Dermis blood vessel endothelial cell (primary cell): ENCODE results near the gene TSNAXIP1. TPM values are rescaled to one million over a fixed set of nuclear protein-coding genes. Genes with fewer than 3 reads are reported as not detected.

Experiments
- DNase-seq: peaks from one replicate; pipeline ENCODE4 v3.0.0; 2010
- total RNA-seq: library from RNA; depleted of rRNA; stranded (reverse); fragments of >200 nt; gene quantifications from 2 replicates; pipeline ENCODE4 v1.2.3, GENCODE V29; 2014

TSNAXIP1 gene
- total RNA-seq, 1 donor from 2014 or later: 0.85 TPM

DNA sequence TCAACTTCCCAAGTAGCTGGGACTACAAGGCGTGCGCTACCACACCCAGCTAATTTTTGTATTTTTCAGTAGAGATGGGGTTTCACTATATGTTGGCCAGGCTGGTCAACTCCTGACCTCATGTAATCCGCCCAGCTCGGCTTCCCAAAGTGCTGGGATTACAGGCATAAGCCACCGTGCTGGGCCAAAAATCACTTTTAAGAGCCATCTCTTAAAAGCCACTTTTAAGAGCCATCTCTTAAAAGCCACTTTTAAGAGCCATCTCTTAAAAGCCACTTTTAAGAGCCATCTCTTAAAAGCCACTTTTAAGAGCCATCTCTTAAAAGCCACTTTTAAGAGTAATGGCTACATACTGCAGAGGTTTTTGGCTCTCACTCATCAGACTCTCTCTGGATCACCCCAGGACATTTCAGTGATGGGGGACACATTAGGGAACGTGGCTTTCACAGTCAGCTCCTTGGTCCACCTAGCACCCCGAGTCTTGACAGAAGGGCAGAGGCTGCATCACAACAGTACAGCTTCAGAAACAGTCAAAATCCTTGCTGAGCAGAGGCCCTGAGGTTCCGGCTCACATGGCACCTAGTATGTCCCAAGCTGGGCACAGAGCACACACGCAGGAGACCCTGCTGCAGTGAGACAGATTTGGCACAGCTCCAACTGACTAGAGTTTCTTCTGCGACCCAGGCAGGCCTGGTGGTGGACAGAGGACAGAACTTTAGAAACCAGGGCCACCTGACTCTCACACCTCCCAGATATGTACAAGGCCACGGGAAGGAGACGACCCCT is 23.9 kb upstream of the TSNAXIP1 start:
- no peak for DNase-seq

DNA sequence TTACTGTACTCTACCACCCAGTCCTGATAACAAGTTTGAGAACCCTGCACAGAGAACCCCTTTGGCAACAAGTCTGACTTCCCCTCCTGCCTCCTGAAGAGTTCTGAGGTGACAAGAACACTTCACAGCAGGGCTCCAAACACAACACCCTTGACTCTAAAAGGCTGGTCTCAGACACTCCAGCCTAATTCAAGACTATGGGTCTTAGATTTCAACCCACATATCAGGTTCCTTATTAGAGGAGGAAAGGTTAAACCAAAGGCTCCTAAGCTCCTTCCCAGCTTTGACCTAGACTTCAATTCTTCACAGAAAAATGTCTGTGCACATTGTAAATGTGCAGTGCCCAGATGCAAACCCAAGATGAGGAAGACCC is 23.4 kb upstream of the TSNAXIP1 start:
- no peak for DNase-seq

- no peak for DNase-seq
Observed at GRCh38 chr16:67786491-67786890, 20.2 kb upstream of the TSNAXIP1 start.

- DNase-seq: no peak
Observed at GRCh38 chr16:67790071-67790470, 16.6 kb upstream of the TSNAXIP1 start.

DNA sequence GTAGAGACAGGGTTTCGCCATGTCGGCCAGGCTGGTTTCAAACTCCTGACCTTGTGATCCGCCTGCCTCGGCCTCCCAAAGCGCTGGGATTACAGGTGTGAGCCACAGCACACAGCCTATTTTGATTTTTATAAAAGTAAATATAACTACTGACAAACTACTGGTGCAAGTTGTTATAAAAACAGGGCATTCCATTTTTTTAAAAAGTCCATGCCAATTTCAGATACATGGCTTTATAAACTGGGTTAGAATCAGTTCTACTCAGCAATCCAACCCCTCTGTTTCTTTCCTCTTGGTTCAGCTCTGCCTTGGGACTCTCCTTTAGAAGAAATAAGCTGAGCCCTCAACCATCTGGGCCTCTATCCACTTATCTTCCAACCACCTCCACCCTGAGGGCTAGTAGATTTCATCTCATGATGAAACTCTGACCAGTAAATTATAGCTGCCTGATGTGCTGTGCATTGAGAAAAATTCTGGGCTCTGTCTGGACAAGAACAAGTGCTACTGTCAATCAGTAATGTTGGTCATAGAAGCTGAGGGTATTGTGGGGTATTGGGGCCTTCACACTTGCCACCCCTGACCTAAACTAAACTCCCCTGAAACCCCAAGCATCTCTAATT is 10.5 kb upstream of the TSNAXIP1 start:
- DNase-seq: no peak

GRCh38 chr16:67800338-67800926 is 6.3 kb upstream of the TSNAXIP1 start:
- no peak for DNase-seq

DNA sequence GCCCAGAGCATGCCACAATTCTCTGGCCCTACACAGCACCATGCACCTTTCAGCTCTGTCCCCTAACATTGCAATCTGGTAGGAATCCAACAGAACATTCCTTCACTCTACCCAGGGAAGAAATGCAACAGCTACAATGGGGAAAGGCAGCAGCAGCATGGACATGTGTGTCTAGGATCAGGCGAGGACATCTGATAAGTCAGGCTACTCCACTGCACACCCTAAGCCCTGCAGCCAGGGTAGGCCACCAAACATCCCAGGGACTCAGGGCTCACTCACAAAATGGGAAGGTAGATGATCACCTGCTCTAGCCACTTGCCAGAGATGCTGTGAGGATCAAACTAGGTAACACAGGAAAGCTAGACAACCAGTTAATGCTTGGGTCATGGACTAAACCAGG is 5.4 kb upstream of the TSNAXIP1 start:
- DNase-seq: no peak

DNA sequence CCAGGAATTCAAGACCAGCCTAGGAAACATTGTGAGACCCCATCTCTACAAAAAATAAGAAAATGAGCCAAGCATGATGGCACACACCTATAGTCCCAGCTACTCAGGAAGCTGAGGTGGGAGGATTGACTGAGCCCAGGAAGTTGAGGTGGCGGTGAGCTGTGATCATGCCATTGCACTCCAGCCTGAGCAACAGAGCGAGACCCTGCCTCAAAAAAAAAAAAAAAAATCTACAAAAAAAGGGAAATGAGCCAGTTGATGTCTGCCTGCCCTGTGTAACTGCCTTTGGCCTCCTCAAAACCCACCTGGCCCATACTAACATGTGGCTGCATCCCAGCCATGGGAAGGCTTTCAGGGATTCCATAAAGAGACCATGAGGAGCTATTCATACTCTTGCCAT is 4.8 kb upstream of the TSNAXIP1 start:
- no peak for DNase-seq

DNA sequence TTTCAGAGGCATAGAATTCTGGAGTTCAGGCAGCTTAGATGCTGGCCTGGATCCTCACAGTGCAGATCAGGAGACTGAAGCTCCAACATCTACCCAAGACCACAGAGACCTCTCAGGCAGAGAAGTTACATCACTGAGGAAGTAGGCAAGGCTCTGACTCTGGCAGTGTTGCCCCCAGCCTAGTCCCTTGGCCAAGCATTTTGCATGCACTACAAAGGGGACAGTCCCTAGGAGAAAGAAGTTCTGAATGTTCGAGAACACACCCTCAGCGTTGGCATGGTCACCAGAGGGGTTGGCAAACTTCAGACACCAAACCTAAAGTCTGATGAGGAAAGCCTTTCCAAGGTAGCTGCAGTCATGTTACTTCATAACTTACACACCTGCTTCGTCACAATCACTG is 2.8 kb upstream of the TSNAXIP1 start:
- DNase-seq: no peak

DNA sequence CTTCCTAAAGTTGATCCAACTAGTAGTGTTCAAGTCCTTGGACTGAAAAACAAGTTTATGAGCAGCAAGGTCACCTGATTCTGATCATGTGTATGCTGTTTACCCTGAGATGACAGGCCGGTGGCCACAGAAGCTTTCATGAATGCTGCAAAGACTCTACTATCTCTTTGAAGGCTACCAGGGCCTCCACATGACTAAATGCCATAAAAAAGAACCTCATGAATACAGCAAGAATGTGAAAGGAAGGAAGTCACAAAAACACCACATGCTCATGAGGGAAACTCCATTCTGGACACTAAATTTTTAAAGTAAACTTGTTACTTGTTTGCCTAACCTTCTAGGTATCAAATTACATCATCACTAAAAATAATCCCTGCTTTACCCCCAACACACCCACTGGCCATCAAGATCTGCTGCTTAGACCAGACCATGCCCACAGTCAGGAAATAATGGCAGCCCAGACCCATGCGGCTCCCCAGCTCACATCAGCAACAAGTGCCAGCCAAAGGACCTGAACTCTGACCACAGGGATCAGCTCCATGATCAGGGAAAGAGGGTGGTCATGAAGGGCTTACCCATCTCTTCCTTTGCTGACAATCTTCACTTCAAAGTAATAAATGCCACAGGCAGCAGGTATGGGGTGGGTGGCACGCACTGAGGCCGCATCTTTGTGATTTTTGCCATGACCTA is 1.7 kb upstream of the TSNAXIP1 start:
- no peak for DNase-seq

- no peak for DNase-seq
Observed at GRCh38 chr16:67805718-67806427, 816 bp upstream of the TSNAXIP1 start.

- no peak for DNase-seq
Observed at GRCh38 chr16:67807148-67807682, 526 bp downstream of the TSNAXIP1 start.

GRCh38 chr16:67811899-67812298 is 5.2 kb downstream of the TSNAXIP1 start:
- DNase-seq: no peak

DNA sequence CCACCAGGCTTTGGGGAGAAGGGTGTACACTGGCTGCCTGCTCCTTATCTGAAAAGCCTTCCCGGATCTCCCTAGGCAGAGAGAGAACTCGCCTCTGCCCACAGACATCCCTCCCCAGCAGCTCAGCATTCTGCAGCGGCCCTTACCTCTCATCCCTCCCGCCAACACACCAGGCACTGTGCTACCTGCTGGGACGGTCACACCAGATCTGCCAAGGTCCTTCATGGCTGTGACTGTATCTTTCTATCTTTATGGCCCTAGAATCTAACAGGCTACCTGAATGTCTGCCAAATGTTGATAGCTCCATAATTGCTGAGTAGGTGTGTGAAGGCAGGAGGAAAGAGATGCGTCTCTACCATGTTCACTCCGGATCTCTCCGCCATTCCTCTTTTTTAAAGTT is 7.9 kb downstream of the TSNAXIP1 start:
- no peak for DNase-seq

- DNase-seq: no peak
Observed at GRCh38 chr16:67820608-67821259, 14.0 kb downstream of the TSNAXIP1 start.

DNA sequence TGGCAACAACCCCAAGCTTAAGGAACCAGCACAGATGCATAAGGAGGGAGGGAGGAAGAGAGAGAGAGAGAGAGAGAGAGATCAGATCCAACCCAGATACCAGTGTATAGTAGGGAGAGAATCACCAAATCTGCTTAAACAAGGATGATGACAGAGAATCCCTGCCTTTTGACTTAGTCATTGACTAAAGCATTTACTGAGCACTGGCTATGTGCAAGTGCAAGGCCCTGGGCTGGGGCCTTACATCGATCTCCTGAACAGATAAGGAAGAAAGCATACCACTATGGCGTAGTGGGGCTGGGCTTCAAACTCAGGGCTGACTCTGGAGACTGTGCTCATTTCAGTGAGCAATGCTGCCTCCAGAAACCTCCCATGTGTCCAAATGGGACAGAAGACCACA is 15.8 kb downstream of the TSNAXIP1 start:
- no peak for DNase-seq

DNA sequence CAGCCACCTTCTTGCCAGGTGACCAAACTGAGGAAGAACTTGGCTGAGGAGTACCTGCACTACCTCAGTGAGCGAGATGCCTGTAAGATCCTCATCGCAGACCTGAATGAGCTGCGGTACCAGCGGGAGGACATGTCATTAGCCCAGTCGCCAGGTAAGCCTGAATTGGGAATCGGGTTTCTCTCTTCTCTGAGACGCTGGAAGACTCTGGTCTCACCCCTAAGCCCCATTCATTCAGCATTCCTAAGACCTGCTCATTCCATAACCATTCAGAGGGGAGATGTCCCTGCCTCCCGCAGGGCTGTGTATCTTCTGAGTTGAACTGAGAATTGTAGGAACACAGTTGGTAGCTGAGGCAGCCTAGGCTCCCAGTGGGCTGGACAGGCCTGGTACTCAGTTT is 18.4 kb downstream of the TSNAXIP1 start:
- no peak for DNase-seq

GRCh38 chr16:67825906-67826305 is 19.2 kb downstream of the TSNAXIP1 start:
- no peak for DNase-seq

DNA sequence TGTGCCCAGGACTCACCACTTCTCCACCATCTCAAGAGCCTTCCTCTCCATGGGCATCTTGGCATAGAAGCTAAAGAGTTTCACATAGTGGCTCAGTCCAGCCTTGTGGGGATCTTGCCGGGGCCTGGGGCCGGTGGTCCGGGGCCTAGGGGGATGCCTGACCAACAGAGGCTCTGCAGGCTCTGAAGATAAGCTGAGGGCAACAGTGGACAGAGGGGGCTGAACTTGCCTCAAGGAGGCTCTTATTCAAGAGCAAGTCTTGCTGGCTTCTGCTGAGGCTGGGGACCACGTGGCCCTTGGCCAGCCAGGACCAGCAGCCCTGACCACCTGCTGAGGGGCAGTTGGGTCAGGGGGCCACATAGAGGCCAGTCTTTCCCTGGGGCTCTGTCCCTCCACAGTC is 22.0 kb downstream of the TSNAXIP1 start:
- DNase-seq: no peak

DNA sequence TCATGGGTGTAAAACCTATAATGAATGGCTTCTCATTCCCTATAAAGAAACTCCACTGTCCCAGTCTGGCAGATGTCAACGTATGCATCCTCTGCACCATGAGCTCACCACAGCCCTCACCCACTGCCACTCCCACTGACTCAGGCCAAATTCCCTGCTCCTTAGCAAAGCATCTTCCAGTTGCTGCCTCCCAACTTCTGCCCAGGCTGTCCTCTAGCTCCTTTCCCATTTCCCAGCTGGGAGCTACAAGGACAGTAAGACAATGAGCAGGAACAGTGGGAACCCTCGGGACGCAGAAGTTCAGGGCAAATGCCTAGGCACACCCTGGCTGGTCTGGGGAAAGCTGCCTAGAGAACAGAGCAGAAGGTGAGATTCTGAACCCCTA is 26.3 kb downstream of the TSNAXIP1 start:
- peak; percentile 44 for DNase-seq

DNA sequence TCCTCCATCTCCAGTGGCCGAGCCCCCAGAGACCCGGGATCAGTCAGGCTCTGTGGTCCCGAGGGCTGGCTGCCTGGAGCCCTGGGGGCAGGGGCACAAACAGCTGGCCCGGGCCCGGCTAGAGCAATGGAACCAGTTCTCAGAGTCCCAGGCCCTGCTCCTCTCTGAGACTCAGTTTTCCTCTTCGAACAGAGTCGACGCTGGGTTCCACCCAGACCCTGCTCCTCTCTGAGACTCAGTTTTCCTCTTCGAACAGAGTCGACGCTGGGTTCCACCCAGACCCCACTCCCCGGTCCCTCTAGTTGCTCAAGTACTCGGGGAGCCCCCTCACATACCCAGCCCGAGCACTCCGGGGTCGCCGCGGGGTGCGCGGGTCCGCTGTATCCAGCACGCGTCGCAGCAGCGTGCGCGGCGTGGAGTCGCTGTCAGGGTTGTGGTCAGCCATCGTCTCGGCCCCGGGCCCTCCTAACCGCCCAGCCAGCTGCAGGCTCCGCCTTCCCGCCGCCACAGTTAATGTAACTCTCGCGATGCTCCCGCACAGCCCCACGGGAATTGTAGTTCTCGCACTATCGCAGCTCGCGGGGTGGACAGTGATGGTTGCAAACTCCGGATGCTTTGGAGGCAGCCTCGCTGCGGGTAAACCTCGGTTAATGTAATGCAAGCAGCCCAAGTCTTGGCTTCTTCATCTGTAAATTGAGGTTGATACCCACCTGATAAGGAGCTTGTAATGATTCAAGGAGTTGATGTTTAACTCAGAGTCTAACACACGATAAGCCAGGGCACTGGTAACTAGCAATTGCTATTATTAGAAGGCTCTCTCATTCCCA is 26.9 kb downstream of the TSNAXIP1 start:
- peak; percentile 94 for DNase-seq
